ENCODE data around the gene CPVL. TPM values are rescaled to one million over a fixed set of nuclear protein-coding genes. Genes with fewer than 3 reads are reported as not detected.
A peak's percentile ranks its signal among the peaks of the same experiment; 100 is the strongest.

The CPVL gene
- total RNA-seq, 4 donors from 2014 or later = 8.0 to 28.5 (median 11.3) TPM

- TF ChIP-seq, protein P1, sequence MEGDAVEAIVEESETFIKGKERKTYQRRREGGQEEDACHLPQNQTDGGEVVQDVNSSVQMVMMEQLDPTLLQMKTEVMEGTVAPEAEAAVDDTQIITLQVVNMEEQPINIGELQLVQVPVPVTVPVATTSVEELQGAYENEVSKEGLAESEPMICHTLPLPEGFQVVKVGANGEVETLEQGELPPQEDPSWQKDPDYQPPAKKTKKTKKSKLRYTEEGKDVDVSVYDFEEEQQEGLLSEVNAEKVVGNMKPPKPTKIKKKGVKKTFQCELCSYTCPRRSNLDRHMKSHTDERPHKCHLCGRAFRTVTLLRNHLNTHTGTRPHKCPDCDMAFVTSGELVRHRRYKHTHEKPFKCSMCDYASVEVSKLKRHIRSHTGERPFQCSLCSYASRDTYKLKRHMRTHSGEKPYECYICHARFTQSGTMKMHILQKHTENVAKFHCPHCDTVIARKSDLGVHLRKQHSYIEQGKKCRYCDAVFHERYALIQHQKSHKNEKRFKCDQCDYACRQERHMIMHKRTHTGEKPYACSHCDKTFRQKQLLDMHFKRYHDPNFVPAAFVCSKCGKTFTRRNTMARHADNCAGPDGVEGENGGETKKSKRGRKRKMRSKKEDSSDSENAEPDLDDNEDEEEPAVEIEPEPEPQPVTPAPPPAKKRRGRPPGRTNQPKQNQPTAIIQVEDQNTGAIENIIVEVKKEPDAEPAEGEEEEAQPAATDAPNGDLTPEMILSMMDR (IDR thresholded peaks at IDR 0.05) = no peak
- TF ChIP-seq POLR2A (IDR thresholded peaks at IDR 0.05; ENCODE audit: low read depth) (no peak), POLR2AphosphoS5 (IDR thresholded peaks at IDR 0.05) (no peak), EP300 (IDR thresholded peaks at IDR 0.05) (no peak)
Observed at GRCh38 chr7:29185613-29186012, 39.3 kb upstream of the CPVL start.

DNA sequence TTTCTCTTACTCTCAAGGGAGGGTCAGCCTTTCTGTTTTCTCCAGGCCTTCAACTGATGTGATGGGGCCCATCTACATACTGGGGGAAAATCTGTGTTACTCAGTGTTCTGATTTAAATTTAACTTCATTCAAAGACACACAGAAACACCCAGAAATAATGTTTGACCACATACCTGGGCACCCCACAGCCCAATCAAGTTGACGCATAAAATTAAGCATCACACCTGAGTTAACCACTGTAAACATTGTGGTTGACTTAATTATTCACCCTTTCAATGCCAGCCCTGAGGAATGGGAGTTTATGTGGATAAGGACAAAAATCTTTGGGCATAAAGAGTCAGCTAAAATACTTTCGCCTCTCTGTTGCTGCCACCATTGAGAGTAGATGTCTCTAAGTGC lies 38.3 kb upstream of the CPVL start:
- Histone ChIP-seq H3K27ac (replicated peaks in 1 of 4) (no peak overlapping the region), H3K36me3 (no peaks in the 10 kb centered on the region), H3K9me3 (no peaks in the 10 kb centered on the region), H3K27me3 (peaks cover 0 to 7% (median 0%) of the 10 kb centered on the region in 4 donors), H3K4me3 (no peak overlapping the region), H3K4me1 (peaks cover 0 to 3% (median 2%) of the 10 kb centered on the region in 4 donors)
- WGBS = 100% methylated on average over 2 of the region's 2 CpGs
- TF ChIP-seq, protein P1 (IDR thresholded peaks at IDR 0.05) = no peak
- TF ChIP-seq EP300 (IDR thresholded peaks at IDR 0.05) (no peak), POLR2AphosphoS5 (IDR thresholded peaks at IDR 0.05) (no peak), POLR2A (IDR thresholded peaks at IDR 0.05; ENCODE audit: low read depth) (no peak)
- intact Hi-C loops (cut with DNase I) = no loop called here
- DNase-seq (ENCODE audit: extremely low spot score) = no peak

More at GRCh38 chr7:29185613-29186012, 39.3 kb upstream of the CPVL start:
- Histone ChIP-seq H3K4me1 (peaks cover 0 to 8% (median 5%) of the 10 kb centered on the region in 4 donors), H3K9me3 (no peaks in the 10 kb centered on the region), H3K36me3 (no peaks in the 10 kb centered on the region), H3K4me3 (no peak overlapping the region), H3K27me3 (peaks cover 0 to 12% (median 0%) of the 10 kb centered on the region in 4 donors), H3K27ac (replicated peaks in 1 of 4) (no peak overlapping the region)
- no peak for DNase-seq (ENCODE audit: extremely low spot score)
- intact Hi-C loops (cut with DNase I) = loop anchor here (5.0 kb wide), 1 partner anchor 162 kb away; no protein-coding TSS in a partner anchor
- 86% methylated on average over 6 of the region's 6 CpGs for WGBS

GRCh38 chr7:29179115-29179514 lies 32.8 kb upstream of the CPVL start:
- intact Hi-C loops (cut with DNase I) = no loop called here
- no peak overlapping the region for H3K27ac ChIP-seq (replicated peaks in 1 of 4)
- H3K36me3 ChIP-seq = no peaks in the 10 kb centered on the region
- H3K9me3 ChIP-seq = no peaks in the 10 kb centered on the region
- no peaks in the 10 kb centered on the region for H3K4me1 ChIP-seq
- no peaks in the 10 kb centered on the region for H3K27me3 ChIP-seq
- no CpG with 5 or more reads among the region's 1 CpG for WGBS
- TF ChIP-seq POLR2AphosphoS5 (IDR thresholded peaks at IDR 0.05) (no peak), POLR2A (IDR thresholded peaks at IDR 0.05; ENCODE audit: low read depth) (no peak), EP300 (IDR thresholded peaks at IDR 0.05) (no peak)
- TF ChIP-seq, protein P1 (IDR thresholded peaks at IDR 0.05) = no peak
- DNase-seq (ENCODE audit: extremely low spot score) = no peak
- H3K4me3 ChIP-seq = no peak overlapping the region

DNA sequence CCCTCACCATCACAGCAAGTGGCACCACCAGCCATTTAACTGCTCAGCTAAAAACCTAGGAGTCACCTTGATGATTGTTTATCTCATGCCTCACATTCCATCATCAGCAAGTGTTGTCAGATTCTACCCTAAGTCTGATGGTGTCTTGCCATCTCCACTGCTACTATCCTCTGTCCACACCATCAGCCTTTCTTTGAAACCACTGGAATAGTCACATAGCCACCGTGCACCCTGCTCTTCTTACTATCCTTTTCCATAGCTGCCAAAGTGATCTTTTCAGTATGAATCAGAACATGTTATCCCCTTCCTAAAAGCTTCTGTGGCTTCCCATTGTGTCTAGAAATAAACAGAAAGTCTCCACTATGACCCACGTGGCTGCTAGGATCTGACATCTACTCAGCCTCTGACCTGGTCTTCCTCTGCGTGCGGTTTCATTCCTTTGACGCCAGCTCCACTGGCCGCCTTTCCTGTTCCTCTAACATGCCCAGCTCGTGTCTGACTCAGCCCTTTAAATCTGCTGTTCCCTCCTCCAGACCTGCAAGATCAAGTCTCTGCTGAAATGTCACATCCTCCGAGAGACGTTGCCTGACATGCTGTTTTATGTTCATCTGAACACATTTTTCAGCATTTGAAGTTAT lies 31.7 kb upstream of the CPVL start:
- intact Hi-C loops (cut with DNase I) = no loop called here
- Histone ChIP-seq H3K9me3 (no peaks in the 10 kb centered on the region), H3K36me3 (no peaks in the 10 kb centered on the region), H3K27ac (replicated peaks in 1 of 4) (peak overlapping the region in 2 of 4 donors; percentile 11 to 18), H3K27me3 (no peaks in the 10 kb centered on the region), H3K4me3 (no peak overlapping the region), H3K4me1 (no peaks in the 10 kb centered on the region)
- TF ChIP-seq EP300 (IDR thresholded peaks at IDR 0.05) = no peak
- TF ChIP-seq POLR2AphosphoS5 (IDR thresholded peaks at IDR 0.05) = peak; percentile 22 to 67
- no peak for DNase-seq (ENCODE audit: extremely low spot score)
- WGBS = 65% methylated on average over 9 of the region's 9 CpGs

- Histone ChIP-seq H3K4me1 (no peaks in the 10 kb centered on the region), H3K27me3 (peaks cover 0 to 8% (median 0%) of the 10 kb centered on the region in 4 donors), H3K36me3 (no peaks in the 10 kb centered on the region), H3K9me3 (no peaks in the 10 kb centered on the region), H3K27ac (replicated peaks in 1 of 4) (no peak overlapping the region), H3K4me3 (no peak overlapping the region)
- TF ChIP-seq, protein P1 (IDR thresholded peaks at IDR 0.05) = no peak
- no peak for TF ChIP-seq POLR2A (IDR thresholded peaks at IDR 0.05; ENCODE audit: low read depth)
- no peak for TF ChIP-seq POLR2AphosphoS5 (IDR thresholded peaks at IDR 0.05)
- no peak for TF ChIP-seq EP300 (IDR thresholded peaks at IDR 0.05)
- no peak for DNase-seq (ENCODE audit: extremely low spot score)
- intact Hi-C loops (cut with DNase I) = no loop called here
- WGBS = 78% methylated on average over 3 of the region's 3 CpGs
Observed at GRCh38 chr7:29173458-29173857, 27.1 kb upstream of the CPVL start.
